ENCODE results near the gene VDAC2.
"Not testable (repeated sequence)": the region's sequence is repeated elsewhere in the genome, so short reads cannot be mapped to it uniquely, and the experiment has no call there.

DNA sequence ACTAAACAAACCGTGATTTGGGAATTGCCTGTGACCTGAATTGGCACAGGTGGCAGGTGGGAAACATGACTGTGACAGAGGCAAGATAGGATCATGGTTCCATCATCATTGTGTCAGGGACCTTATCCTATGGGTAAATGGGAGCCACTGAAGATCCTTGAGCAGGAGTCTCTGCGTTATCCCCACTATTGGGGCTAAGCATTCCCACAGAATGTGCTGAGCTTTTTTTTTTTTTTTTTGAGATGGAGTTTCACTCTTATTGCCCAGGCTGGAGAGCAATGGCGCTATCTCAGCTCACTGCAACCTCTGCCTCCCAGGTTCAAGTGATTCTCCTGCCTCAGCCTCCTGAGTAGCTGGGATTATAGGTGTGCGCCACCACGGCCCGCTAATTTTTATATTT, 10.6 kb upstream of the VDAC2 start:
- TF ChIP-seq CTCF (conservative IDR thresholded peaks at IDR 0.05 in 1 of 2, IDR thresholded peaks at IDR 0.05 in 1 of 2; ENCODE audit: extremely low read depth in 1 of 2, insufficient read depth in 1 of 2, low read depth in 1 of 2, low read length in 2 of 2); EZH2 (IDR thresholded peaks at IDR 0.05; ENCODE audit: borderline replicate concordance, low read length): not testable (repeated sequence)
